Subcutaneous preadipocyte (primary cell): ENCODE measurements around the gene CLDN14. TPM values are rescaled to one million over a fixed set of nuclear protein-coding genes. Genes with fewer than 3 reads are reported as not detected.

Experiments used
- total RNA-seq: library from RNA; depleted of rRNA; stranded (reverse); fragments of >200 nt; gene quantifications from 2 replicates; pipeline ENCODE4 v1.2.3, GENCODE V29; 2012

Gene CLDN14, protein sequence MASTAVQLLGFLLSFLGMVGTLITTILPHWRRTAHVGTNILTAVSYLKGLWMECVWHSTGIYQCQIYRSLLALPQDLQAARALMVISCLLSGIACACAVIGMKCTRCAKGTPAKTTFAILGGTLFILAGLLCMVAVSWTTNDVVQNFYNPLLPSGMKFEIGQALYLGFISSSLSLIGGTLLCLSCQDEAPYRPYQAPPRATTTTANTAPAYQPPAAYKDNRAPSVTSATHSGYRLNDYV
- total RNA-seq: not detected in 2 replicates

DNA sequence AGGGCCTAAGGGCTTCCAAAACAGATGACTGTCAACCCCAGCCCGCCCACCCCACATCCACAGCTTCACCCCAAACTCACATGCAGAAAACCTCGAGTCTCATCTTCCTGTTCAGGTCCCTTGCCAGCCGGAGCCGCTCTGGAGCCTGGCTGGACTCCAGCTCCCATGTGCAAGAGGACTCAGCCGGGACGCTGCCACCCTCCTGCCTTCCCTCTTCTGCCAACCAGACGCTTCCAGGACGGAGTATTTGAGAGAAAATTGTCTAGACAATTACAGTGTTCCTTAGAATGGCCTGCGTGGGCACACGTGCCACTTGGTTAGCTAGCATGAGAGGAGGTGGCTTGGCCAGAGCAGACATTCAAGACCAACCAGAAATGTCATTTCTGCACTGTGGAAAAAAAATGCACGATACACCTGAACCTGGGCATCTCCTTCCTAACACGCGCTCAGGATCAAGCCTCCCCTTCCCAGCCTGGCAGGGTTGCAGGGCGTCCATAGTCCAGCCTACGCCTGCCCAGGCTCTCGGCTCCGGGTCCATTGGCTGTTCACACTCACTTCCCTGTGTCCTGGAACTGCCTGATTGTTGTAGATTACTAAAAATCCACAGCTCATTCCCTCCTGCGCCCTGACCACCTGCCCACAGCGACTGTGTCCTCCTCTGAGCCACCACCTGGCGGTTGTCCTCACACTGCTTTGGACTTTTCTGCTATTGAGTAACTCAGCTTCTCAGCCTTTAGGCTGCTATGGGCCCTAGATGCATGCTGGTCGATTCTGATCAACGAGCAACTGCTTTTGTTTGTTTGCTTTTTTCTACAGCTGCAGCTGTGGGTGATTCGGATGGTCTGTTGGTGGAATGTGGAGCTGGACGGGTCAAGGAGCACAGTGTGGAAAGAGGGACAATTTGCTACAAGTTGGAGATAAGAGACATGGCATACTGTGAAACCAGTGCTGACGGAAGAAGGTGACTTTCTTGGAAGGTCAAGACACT lies at the start of gene CLDN14:
Gene CLDN14, minus strand, starts transcription at position 708 of the 988 bp plus-strand sequence. CDS start 18,427 bp downstream, outside the sequence.

Other genes starting within 250 kb of the CLDN14 start
- gene MORC3, start 159.9 kb downstream of the CLDN14 start, total RNA-seq: 21.7 and 27.0 TPM in 2 replicates
- gene CHAF1B, start 94.7 kb downstream of the CLDN14 start, total RNA-seq: 2.9 and 7.4 TPM in 2 replicates
- 1.8 TPM in 1 of 2 replicates, not detected in the other for gene SIM2, start 219.0 kb upstream of the CLDN14 start, total RNA-seq